IMR-90 (cell line): ENCODE results near the gene IL22RA1. TPM values are rescaled to one million over a fixed set of nuclear protein-coding genes. Genes with fewer than 3 reads are reported as not detected.

Experiments used
- ATAC-seq: fragments of 200-7000 bp; cut with Tn5 transposase; 2 replicates; pipeline ENCODE4 v1.9.1; 2020; ENCODE audit warnings: low read depth, mild to moderate bottlenecking, moderate library complexity
- Bru-seq: library from RNA; stranded (reverse); fragments of 400-500 nt; gene quantifications from one replicate; lab custom pipeline; 2021; lab: Mats Ljungman, UMichigan
- BruChase-seq, 2 experiments: library from RNA; stranded (reverse); fragments of 400-500 nt; gene quantifications; one replicate each; lab custom pipeline; 2021; lab: Mats Ljungman, UMichigan
- BruUV-seq: library from RNA; stranded (reverse); fragments of 400-500 nt; replicated peaks from 2 replicates; lab custom pipeline; 2021; lab: Mats Ljungman, UMichigan
- CTCF ChIA-PET: fragments of 300-600 bp; formaldehyde crosslinking; extraction: SDS; loops from one replicate; lab custom pipeline; 2021; ENCODE audit warnings: antibody characterized with exemption; lab: Yijun Ruan, JAX
- POLR2A ChIA-PET: fragments of 300-600 bp; sonication (Branson Sonifier 250); formaldehyde crosslinking; loops from one replicate; lab custom pipeline; 2022; ENCODE audit warnings: antibody characterized with exemption; ENCODE audit not compliant: unreplicated experiment; lab: Charles Lee
- DNase-seq: peaks from one replicate; pipeline ENCODE4 v3.0.0; 2013
- H2AFZ ChIP-seq: replicated peaks from 2 replicates; pipeline ENCODE3; 2013; ENCODE audit warnings: low read length, mild to moderate bottlenecking; ENCODE audit not compliant: poor library complexity
- H2AK5ac ChIP-seq: 2 replicates; pipeline ENCODE4 v1.6.1; 2013; ENCODE audit warnings: low read depth, low read length, inconsistent platforms
- H2AK9ac ChIP-seq: replicated peaks from 2 replicates; pipeline ENCODE3; 2013; ENCODE audit warnings: mild to moderate bottlenecking, low read depth, low read length, moderate library complexity; ENCODE audit not compliant: poor library complexity
- H2BK120ac ChIP-seq: 2 replicates; pipeline ENCODE4 v1.6.1; 2013; ENCODE audit warnings: low read depth, low read length, inconsistent platforms
- H2BK15ac ChIP-seq: 3 replicates; pipeline ENCODE4 v1.6.1; 2013; ENCODE audit warnings: low read depth, low read length, inconsistent platforms
- H2BK20ac ChIP-seq: 2 replicates; pipeline ENCODE4 v1.6.1; 2013; ENCODE audit warnings: low read depth, mild to moderate bottlenecking, inconsistent platforms, low read length, moderate library complexity
- H2BK5ac ChIP-seq: 2 replicates; pipeline ENCODE4 v1.6.1; 2013; ENCODE audit warnings: mild to moderate bottlenecking, low read depth, low read length, inconsistent platforms; ENCODE audit not compliant: poor library complexity, severe bottlenecking
- H3K14ac ChIP-seq: replicated peaks from 2 replicates; pipeline ENCODE4 v1.6.1; 2013; ENCODE audit warnings: low read depth, low read length, inconsistent platforms
- H3K18ac ChIP-seq: 2 replicates; pipeline ENCODE4 v1.6.1; 2013; ENCODE audit warnings: low read depth, low read length, control low read depth
- H3K23ac ChIP-seq: 2 replicates; pipeline ENCODE4 v1.6.1; 2013; ENCODE audit warnings: low read depth, low read length, inconsistent platforms
- H3K27ac ChIP-seq: 2 replicates; pipeline ENCODE4 v1.5.1; 2013; ENCODE audit warnings: mild to moderate bottlenecking, control low read depth, low read length; ENCODE audit not compliant: insufficient read depth
- H3K27me3 ChIP-seq: 2 replicates; pipeline ENCODE4 v1.6.1; 2013; ENCODE audit warnings: low read length; ENCODE audit not compliant: control insufficient read depth, insufficient read depth
- H3K36me3 ChIP-seq: 2 replicates; pipeline ENCODE4 v1.6.1; 2013; ENCODE audit warnings: low read length, mixed read lengths; ENCODE audit not compliant: control insufficient read depth, insufficient read depth
- H3K4ac ChIP-seq: 2 replicates; pipeline ENCODE4 v1.6.1; 2013; ENCODE audit warnings: low read depth, low read length, inconsistent platforms
- H3K4me1 ChIP-seq: 2 replicates; pipeline ENCODE4 v1.6.1; 2013; ENCODE audit warnings: low read length, mixed read lengths; ENCODE audit not compliant: control insufficient read depth, insufficient read depth
- H3K4me2 ChIP-seq: 2 replicates; pipeline ENCODE4 v1.6.1; 2013; ENCODE audit warnings: low read depth, mild to moderate bottlenecking, control low read depth, low read length, moderate library complexity
- H3K4me3 ChIP-seq: 2 replicates; pipeline ENCODE4 v1.5.1; 2013; ENCODE audit warnings: low read depth, mild to moderate bottlenecking, control low read depth, low read length, moderate library complexity; ENCODE audit not compliant: insufficient read depth
- H3K56ac ChIP-seq: 2 replicates; pipeline ENCODE4 v1.6.1; 2013; ENCODE audit warnings: low read length, inconsistent platforms; ENCODE audit not compliant: insufficient read depth; ENCODE audit errors: extremely low read depth
- H3K79me1 ChIP-seq, 2 experiments: 2 replicates each; pipeline ENCODE4 v1.6.1; 2013; ENCODE audit warnings: low read length in 2 of 2, inconsistent platforms in 1 of 2, low read depth in 1 of 2
- H3K9ac ChIP-seq: 2 replicates; pipeline ENCODE4 v1.6.1; 2013; ENCODE audit warnings: low read depth, low read length, control low read depth
- H3K9me1 ChIP-seq: 2 replicates; pipeline ENCODE4 v1.6.1; 2013; ENCODE audit warnings: low read length, inconsistent platforms; ENCODE audit not compliant: insufficient read depth
- H3K9me3 ChIP-seq: 2 replicates; pipeline ENCODE4 v1.6.1; 2013; ENCODE audit warnings: low read length; ENCODE audit not compliant: control insufficient read depth, insufficient read depth
- H4K20me1 ChIP-seq: 2 replicates; pipeline ENCODE4 v1.6.1; 2013; ENCODE audit warnings: low read length, inconsistent platforms; ENCODE audit not compliant: insufficient read depth
- H4K5ac ChIP-seq: 2 replicates; pipeline ENCODE4 v1.6.1; 2013; ENCODE audit warnings: mild to moderate bottlenecking, low read depth, low read length, control low read depth
- H4K8ac ChIP-seq, 2 experiments: 2 replicates each; pipeline ENCODE4 v1.6.1; 2013; ENCODE audit warnings: low read depth in 2 of 2, low read length in 2 of 2, control low read depth in 1 of 2, inconsistent platforms in 1 of 2
- H4K91ac ChIP-seq: 2 replicates; pipeline ENCODE4 v1.6.1; 2013; ENCODE audit warnings: low read depth, low read length, inconsistent platforms; ENCODE audit not compliant: insufficient read depth
- CEBPB ChIP-seq: IDR thresholded peaks from 2 replicates; pipeline ENCODE4 v1.6.1; 2012; ENCODE audit warnings: low read depth, low read length, improper control_type of control experiment
- FOS ChIP-seq: fragments of 150-350 bp; IDR thresholded peaks from 2 replicates; pipeline ENCODE4 v1.6.1; 2016; ENCODE audit warnings: low read depth, low read length
- MAZ ChIP-seq: IDR thresholded peaks from 2 replicates; pipeline ENCODE4 v1.6.1; 2012; ENCODE audit warnings: low read depth, mild to moderate bottlenecking, low read length, improper control_type of control experiment, moderate library complexity, borderline replicate concordance
- RAD21 ChIP-seq: IDR thresholded peaks from 2 replicates; pipeline ENCODE4 v1.6.1; 2012; ENCODE audit warnings: low read length, improper control_type of control experiment
- WGBS, 2 experiments: methylation state at CpG; one replicate each; pipeline versions ENCODE4 v1.1.5 to v1.1.7; 2013; ENCODE audit warnings: missing lambda C conversion rate in 2 of 2; ENCODE audit not compliant: insufficient read length in 1 of 2; ENCODE audit errors: extremely low coverage in 2 of 2; 5-methylcytosine and 5-hydroxymethylcytosine counted together
- dilution Hi-C: fragments of 300-500 bp; cut with HindIII; formaldehyde crosslinking; loops from one replicate; pipeline ENCODE4 v1.14.3; 2018; ENCODE audit warnings: low sequenced_read_pairs; ENCODE audit not compliant: unreplicated experiment
- in situ Hi-C: fragments of 300-500 bp; cut with MboI; formaldehyde crosslinking; loops from 3 replicates; pipeline ENCODE4 v1.14.3; 2019; ENCODE audit warnings: low sequenced_read_pairs, inconsistent platforms, mixed read lengths
- intact Hi-C: fragments of 100-400 bp; cut with micrococcal nuclease; formaldehyde crosslinking; loops from 2 replicates; pipeline ENCODE4 v1.10.0; 2022
- long read RNA-seq: library from polyadenylated mRNA; unstranded; transcript quantifications from one replicate; pipeline ENCODE4 v2.0.0, GENCODE V29; 2021; ENCODE audit not compliant: unreplicated experiment
- polyA plus RNA-seq, 3 experiments: library from polyadenylated mRNA; depleted of rRNA; stranded (reverse); fragments of >200 nt; gene quantifications; 2 replicates each; pipeline ENCODE4 v1.2.3, GENCODE V29; 2012; ENCODE audit warnings: low replicate concordance in 1 of 3
- total RNA-seq: library from RNA; depleted of rRNA; stranded (reverse); fragments of >200 nt; gene quantifications from 2 replicates; pipeline ENCODE4 v1.2.3, GENCODE V29; 2012; rRNA removed

The IL22RA1 gene
- not detected in 2 replicates for total RNA-seq
- polyA plus RNA-seq (2012; rRNA removed), result not detected in 2 replicates
- 0.02 TPM in 1 of 2 replicates, not detected in the other for polyA plus RNA-seq (2012; cell fraction: cytosol; rRNA removed)
- not detected in 2 replicates for polyA plus RNA-seq (2012; cell fraction: nucleus; rRNA removed; ENCODE audit: low replicate concordance)
- not detected for Bru-seq, nascent RNA
- BruChase-seq, experiment 1, labeled RNA remaining after a 6-hour chase, result percentile 4 among the genes with signal in this experiment
- not detected for BruChase-seq, experiment 2, labeled RNA remaining after a 2-hour chase
- long read RNA-seq, result 0 reads

- Histone ChIP-seq H3K4me3 (peak within 1 kb of the TSS; percentile 36), H3K4me2 (peak within 1 kb of the TSS; percentile 83), H2AK5ac (no peak within 1 kb of the TSS), H3K4ac (no peak within 1 kb of the TSS), H3K79me1 (no peaks in the 10 kb centered on the region), H3K27ac (no peak within 1 kb of the TSS), H2AFZ (peak within 1 kb of the TSS; percentile 60), H3K9me1 (no peaks in the 10 kb centered on the region), H3K9ac (no peak within 1 kb of the TSS), H2BK5ac (no peak within 1 kb of the TSS), H4K20me1 (no peaks in the 10 kb centered on the region), H3K27me3 (peaks cover 51% of the 10 kb centered on the region), H3K4me1 (no peaks in the 10 kb centered on the region), H3K18ac (no peak within 1 kb of the TSS), H3K9me3 (peaks cover 2% of the 10 kb centered on the region; the same call in 1 of the 2 replicates), H4K91ac (no peak within 1 kb of the TSS), H2AK9ac (no peak within 1 kb of the TSS), H4K5ac (no peak within 1 kb of the TSS), H3K56ac (no peak within 1 kb of the TSS), H4K8ac (no peak within 1 kb of the TSS), H2BK120ac (no peak within 1 kb of the TSS), H3K36me3 (no peaks in the 10 kb centered on the region), H2BK15ac (no peak within 1 kb of the TSS), H3K14ac (no peak within 1 kb of the TSS), H3K23ac (no peak within 1 kb of the TSS), H2BK20ac (no peak within 1 kb of the TSS)
- TF ChIP-seq CEBPB (no peak), RAD21 (no peak), FOS (no peak), MAZ (no peak)
- CTCF ChIA-PET, result interaction anchor here (0.6 kb wide), 1 partner anchor 59 kb away, joined by 3 read pairs; no protein-coding TSS in a partner anchor
- WGBS, 2 experiments, result 39% methylated on average over 6 of the region's 22 CpGs; no CpG with 5 or more reads in 1 of the 2 experiments
- DNase-seq, result peak; percentile 19
- dilution Hi-C loops, result no loop called here
- no TSS peak for BruUV-seq
- in situ Hi-C loops, result no loop called here
- ATAC-seq, result peak; percentile 85
- POLR2A ChIA-PET, result no interaction called here
- intact Hi-C loops, result no loop called here
These were observed at the start of gene IL22RA1 for GRCh38 chr1:24142546-24143534. Gene IL22RA1 (minus strand): TSS chr1:24143140. CDS start chr1:24143082, 58 bp downstream.
